GM19239 (cell line): ENCODE data around the gene KBTBD13.
"Not testable (repeated sequence)": the region's sequence is repeated elsewhere in the genome, so short reads cannot be mapped to it uniquely, and the experiment has no call there.

Source experiments
- DNase-seq: peaks from one replicate; pipeline ENCODE4 v3.0.0; 2011; ENCODE audit warnings: low spot score; ENCODE audit not compliant: insufficient read length
- FAIRE-seq: peaks from 2 replicates; lab custom pipeline; 2011; peaks lifted over from hg19 to GRCh38; lab: Jason Lieb, UNC

Gene KBTBD13

GRCh38 chr15:65067645-65068402, 8.7 kb upstream of the KBTBD13 start, which contains the start of gene RASL12:
Gene RASL12 (minus strand): TSS chr15:65067991. CDS start chr15:65067835, 156 bp downstream.
- FAIRE-seq (no peak), DNase-seq (no peak)

DNA sequence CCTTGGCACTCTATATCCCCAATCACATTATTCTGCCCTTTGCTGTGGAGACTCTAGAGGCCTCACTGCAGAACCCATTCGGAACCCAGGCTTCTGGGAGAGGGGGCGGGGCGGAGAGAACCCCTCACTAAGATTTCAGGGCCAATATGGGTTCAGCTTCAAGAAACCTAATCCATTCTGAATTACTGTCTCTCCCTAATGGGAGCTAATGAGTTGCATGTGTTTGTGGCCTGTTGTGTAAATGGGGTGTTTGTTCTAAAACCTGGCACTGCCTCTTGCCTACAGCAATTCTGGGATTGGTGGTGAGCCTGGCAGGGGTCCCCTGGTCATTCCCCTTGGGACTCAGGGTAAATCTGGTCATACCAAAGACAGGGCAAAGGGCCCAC, 8.2 kb upstream of the KBTBD13 start:
- no peak for FAIRE-seq
- no peak for DNase-seq

DNA sequence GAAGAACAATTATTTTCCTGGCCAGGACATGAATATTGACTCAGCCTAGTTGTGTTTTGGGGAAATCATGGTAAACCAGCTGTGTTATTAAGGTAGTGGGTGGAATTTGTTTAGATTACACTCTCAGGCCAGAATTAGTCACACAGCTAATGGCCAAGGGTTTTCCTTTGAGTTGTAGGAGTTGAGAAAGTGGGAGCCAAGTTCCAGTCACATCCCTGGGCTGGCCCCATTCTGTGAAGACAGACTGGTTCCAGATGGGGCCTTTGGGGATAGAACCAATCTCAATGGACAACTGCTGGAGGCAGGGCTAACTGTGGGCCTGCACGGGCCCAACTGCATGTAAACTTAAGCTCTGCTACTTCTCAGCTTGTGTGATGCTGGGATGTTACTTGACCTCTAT, 7.4 kb upstream of the KBTBD13 start:
- DNase-seq (no peak), FAIRE-seq (no peak)

GRCh38 chr15:65069779-65070546, 6.6 kb upstream of the KBTBD13 start:
- no peak for DNase-seq
- FAIRE-seq, result no peak

DNA sequence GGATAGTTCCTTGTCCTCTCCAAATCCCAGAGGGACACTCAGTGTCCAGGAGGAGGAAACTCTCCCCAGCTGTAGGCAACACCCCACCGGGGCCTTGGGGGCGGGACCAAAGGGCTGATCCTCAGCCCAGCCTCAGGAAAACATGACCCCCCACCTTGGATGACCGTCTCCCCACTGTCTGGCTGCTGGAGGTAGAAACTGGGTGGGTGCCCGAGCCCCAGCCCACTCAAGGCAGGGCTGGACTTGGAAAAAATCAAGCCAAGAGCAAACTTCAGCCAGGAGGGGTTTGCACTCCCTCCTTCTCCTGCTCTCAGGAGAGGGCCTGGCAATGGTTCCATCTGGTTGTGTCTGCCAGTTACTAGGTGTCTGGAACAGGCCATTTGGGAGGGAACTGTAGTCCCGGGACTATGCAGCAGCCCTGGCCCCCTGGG, 5.2 kb upstream of the KBTBD13 start:
- FAIRE-seq (no peak), DNase-seq (no peak)

- FAIRE-seq (no peak), DNase-seq (no peak)
Measured at GRCh38 chr15:65072027-65072426, 4.5 kb upstream of the KBTBD13 start.

- no peak for FAIRE-seq
Measured at GRCh38 chr15:65072617-65073016, 3.9 kb upstream of the KBTBD13 start.

GRCh38 chr15:65074946-65075345, 1.6 kb upstream of the KBTBD13 start:
- not testable (repeated sequence) for FAIRE-seq, DNase-seq

More at GRCh38 chr15:65072617-65073016, 3.9 kb upstream of the KBTBD13 start:
- DNase-seq, result no peak

- not testable (repeated sequence) for FAIRE-seq, DNase-seq
Measured at GRCh38 chr15:65075607-65076395, 745 bp upstream of the KBTBD13 start.

- FAIRE-seq (no peak), DNase-seq (no peak)
Measured at GRCh38 chr15:65077291-65077980, 890 bp downstream of the KBTBD13 start.

GRCh38 chr15:65077981-65078352, 1.4 kb downstream of the KBTBD13 start:
- FAIRE-seq, result no peak

GRCh38 chr15:65079580-65079979, 3.0 kb downstream of the KBTBD13 start:
- DNase-seq (no peak), FAIRE-seq (no peak)

More at GRCh38 chr15:65077981-65078352, 1.4 kb downstream of the KBTBD13 start:
- DNase-seq, result peak; percentile 65

- FAIRE-seq, result no peak
- no peak for DNase-seq
Measured at GRCh38 chr15:65081270-65081669, 4.7 kb downstream of the KBTBD13 start.

GRCh38 chr15:65081758-65082157, 5.2 kb downstream of the KBTBD13 start:
- no peak for FAIRE-seq

GRCh38 chr15:65082303-65082953, 5.9 kb downstream of the KBTBD13 start:
- FAIRE-seq (no peak), DNase-seq (no peak)

More at GRCh38 chr15:65081758-65082157, 5.2 kb downstream of the KBTBD13 start:
- DNase-seq, result no peak

- FAIRE-seq (no peak), DNase-seq (no peak)
Measured at GRCh38 chr15:65083262-65083701, 6.7 kb downstream of the KBTBD13 start.

- no peak for DNase-seq
- no peak for FAIRE-seq
Measured at GRCh38 chr15:65084500-65085206, 8.1 kb downstream of the KBTBD13 start.

- no peak for DNase-seq
- no peak for FAIRE-seq
Measured at GRCh38 chr15:65085207-65085753, 8.7 kb downstream of the KBTBD13 start.
